Stimulated activated CD4-positive, alpha-beta T cell treated with anti-CD3 and anti-CD28 coated beads, TNF-alpha, amount 100 ng/mL, for 4 hours (primary cell): ENCODE results near the gene COMT.

Experiments used
- DNase-seq, 3 experiments: peaks; one replicate each; pipeline ENCODE4 v3.0.0-alpha.2; 2020; ENCODE audit warnings: low read depth in 3 of 3

The COMT gene

DNA sequence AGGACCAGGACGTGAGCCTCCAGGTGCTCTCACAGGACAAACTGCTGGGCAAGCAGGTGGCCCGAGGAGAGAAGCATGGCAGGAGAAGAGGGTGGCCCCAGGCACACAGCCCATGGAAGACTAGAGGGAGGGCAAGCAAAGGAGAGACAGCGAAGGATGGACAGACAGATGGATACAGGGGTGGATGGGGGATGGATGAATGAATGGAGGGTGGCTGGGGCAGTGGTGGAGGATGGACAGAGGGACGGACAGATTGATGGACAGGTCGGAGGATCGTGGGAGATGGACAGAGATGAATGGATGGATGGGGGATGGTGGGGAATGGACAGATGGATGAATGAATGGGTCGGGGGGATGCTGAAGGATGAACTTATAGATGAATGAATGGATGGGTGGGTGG is 52.4 kb downstream of the COMT start:
- no peak for DNase-seq

DNA sequence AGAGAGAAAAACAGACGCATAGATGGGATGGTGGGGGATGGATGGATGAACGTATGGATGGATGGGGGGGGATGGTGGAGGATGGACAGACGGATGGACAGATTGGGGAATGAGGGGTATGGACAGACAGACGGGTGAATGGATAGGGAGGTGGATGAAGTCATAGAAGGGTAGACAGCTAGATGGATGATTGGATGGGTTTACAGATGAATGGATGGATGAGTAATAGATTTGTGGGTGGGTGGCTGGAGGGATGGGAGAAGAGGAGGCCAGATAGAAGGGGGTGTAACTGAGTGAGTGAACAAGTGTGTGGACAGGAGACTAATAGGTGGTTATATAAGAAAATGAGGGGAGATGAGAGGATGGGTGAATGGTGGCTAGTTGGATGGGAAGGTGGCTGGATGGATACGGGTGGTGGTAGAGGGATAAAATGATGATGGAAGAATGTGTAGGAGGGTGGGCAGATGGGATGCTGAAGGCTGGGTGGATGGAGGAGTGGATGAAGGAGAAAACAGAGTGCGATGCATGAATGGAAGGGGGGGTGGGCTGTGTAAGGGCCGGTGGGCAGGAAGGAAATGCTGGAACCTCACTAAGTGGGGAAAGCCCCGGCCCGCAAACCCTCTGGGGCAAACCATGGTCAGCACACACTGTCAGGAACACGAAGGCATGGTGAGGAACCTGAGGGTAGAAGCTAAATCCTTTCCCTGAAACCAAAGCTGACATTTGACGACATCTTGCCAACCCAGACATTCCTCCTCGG is 53.5 kb downstream of the COMT start:
- no peak for DNase-seq

DNA sequence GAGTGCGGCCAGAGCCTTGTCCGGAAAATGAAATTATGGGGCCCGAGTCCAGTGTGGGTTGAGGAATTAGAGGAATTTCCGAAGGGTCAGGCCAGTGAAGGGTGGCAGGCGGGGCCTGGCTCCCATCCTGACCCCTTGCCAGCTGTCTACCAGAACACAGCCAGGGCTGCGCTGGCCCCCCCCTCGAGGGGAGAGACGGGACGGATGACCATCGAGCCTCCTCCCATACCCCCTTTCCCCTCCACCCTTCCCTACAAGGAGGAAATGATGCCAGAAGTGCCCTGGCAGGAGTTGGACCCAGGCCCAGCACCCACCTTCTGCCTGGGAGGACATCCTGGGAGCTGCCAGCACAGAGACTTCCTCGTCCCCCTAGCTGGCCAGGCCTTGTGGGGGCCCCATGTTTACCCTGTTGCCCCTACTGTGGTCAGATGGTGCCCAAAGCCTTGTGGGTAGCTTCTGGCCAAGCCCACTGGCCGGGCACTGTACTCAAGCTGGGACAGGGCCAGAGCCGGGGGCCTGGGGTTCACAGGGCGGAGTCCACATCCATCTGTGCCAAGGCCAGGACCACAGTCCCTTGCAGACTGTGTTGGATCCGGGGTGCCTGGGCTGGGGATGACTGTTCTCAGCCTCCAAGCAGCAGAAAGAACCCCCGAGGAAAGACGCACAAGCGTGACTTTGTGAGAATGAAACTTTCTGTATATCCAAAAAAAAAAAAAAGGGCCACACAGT is 54.2 kb downstream of the COMT start:
- no peak for DNase-seq

DNA sequence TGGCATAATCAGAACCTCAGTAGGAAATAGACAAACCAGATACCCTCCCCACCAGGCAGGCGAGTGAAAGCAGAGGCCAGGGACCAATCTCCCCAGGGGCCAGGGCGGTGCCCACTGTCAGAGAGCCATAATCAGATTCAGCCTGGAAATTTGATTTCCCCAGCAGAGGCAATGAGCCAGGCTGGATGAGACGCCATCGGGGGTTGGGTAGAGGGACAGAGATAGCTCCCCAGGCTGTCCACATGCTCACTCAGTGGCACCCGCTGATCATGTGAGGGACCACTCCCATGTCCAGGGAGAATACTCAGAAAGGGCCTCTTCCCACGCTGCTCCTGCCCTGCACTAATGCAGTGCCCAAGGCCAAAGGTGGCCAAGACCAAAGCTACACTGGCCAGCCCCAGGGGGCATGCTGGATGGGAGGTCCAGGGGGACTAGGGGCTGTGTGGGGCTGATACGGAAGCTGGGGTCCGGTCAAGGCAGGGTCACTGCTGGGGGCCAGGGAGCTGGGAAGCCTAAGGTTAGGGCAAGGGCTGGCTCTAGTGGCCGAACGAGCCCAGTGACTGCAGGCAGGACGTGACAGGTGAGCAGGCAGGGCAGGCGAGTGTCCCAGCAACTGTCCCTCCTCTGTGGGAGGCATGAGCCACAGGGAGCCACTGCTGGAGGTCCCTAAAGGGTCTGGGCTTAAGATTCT is 55.3 kb downstream of the COMT start:
- DNase-seq, result no peak

DNA sequence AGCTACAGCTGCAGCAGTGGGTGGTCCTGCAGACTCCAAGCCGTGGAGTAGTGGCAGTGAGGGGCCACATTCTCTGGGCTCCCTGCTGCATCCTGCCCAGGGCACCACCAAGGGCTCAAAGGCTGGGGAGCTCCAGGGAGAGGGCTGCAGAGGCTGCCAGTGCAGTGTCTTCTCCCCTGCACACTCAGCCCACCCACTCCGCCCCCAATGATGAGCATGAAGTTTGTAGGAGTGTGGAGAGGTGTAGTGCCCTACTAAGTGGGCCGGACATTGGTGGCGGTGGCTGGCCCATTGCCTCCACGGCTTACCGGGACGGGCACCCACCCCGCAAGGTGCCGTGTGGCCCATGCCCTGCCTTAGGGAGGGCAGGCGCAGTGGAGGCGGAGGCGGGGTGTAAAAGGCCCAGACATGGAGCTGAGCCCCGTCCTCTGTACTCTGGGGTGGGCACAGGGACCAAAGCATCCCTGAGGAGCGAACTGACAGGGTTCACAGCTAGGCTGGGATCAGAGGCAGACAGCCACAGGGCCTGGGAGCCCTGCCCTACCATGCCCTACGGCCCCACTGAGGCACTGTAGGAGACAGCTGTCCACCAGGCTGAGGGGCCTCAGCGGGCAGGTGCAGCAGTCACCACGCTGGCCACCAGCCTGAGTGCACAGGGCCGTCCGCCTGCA is 56.1 kb downstream of the COMT start:
- DNase-seq, result no peak

DNA sequence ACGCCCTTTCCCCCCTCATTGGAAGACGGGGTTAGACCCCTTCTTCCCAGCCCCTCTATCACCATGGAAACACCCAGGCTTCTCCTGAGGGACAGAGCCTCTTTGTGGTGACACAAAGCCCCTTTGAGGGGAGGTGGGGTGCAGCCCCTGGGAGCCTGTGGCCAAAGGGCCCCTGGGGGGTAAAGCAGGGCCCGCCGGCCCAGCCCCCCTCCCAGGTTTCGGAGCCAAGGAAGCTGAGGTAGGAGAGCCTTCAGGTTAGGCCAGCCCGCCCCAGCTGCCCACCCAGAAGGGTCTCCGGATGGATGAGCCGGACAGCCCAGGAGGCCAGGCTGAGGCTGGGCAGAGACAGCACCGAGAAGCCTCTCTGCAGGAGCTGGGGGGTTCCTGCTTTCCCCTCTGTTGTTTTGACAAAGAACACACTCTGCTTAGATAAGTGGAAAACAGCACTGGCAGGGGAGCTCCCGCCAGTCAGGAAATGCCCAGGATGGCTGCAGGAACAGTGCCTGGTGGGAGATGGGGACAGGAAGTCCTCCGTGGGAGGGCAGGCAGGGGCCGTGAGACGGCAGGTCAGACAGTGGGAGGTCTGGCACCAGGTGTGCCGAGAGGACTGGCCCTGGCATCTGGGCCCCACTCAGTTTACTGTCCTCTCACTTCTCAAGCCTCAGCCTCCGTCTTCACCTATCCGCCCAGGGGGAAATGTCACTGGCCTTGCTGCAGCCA is 56.8 kb downstream of the COMT start:
- no peak for DNase-seq

DNA sequence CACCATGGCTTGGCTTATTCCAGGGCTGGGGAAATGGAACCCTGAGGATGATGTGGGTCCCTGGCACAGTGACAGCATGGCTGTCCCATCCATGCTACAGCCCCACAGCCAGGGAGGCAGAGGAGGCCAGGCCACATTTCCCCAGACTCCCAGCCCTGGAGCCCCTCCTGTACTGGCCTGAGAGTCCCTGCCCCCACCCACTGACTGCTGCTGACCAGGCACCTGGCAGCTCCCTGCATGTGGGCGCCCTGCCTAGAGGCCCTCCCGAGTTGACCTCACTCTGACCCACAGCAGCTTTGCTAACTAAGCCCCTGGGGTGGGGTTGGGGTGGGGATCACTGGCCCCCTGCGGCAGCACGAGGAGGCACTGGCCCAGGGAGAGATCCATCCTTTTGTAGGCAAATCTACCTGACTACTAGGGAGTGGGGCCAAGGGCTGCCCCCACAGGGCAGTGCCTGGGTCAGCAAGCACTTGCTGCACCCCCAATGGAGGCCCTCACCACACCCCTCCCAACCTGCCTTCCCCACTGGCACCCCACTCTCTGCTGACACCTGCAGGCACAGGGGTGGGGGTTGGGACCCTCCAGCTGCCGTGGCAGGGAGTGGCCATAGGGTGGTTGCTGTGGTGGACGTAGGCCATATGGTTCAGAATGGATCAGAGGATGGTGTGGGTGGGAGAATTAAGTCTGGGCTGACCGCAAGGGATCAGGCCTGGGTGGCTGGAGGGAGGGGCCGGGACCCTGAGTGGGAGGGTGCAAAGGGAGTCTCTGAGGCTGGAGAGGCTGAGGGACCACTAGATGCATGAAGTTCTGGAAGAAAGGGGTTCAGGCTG is 57.6 kb downstream of the COMT start:
- DNase-seq, result no peak

DNA sequence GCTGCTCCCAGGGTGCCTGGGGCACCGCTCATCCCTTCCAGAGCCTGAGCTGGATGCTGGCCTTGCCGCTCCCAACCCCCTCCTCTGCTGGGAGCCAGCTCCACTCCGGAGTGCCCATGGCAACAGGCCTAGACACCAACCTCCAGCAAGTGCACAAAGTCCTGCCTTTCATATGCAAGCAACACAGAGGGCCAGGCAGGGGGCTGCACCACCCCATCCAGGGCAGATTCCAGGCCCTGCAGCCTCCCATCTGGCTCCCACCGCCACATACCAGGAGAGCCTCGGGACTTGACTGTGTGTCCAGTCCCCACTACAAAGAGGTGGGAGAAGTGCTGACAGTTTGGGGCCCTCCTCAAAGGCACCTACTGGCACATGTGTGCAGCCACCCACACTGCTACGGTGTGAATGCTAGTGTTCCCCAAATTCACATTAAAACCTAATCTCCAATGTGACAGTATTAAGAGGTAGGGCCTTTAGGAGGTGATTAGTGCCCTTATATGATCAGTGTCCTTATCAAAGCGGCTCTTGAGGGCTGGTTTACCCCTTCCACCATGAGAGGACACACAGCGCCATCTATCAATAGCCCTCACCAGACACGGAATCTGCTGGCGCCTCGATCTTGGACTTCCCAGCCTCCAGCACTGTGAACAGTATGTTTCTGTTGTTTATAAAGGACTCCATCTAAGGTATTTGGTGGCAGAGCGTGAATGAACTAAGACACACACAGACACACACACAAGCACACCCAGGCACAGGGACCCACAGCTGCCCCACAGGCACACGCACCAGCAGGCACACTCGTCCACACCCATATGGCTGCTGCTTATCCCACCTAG is 58.9 kb downstream of the COMT start:
- no peak for DNase-seq

DNA sequence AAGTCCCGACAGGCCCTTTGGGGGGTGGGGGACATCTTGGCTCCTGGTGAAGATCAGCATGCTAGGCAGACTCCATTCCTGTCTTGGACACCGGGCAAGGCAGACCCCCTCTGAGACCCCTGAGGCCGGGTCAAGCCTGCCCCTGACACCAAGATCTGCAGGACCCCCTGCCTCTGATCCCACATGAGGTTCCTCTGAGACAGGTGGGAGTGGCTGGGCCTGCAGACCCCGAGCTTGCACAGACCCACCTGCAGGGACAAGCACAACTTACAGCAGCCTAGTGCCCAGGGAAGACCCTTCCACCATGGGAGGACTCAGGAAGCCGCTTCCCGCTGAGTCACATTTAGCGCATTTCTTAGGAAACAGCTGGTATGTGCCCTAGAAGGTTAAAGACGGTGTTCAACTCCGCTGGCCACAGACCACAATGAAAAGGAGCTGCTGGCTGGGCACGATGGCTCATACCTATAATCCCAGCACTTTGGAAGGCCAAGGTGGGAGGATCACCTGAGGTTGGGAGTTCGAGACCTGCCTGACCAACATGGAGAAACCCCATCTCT is 59.6 kb downstream of the COMT start:
- no peak for DNase-seq

DNA sequence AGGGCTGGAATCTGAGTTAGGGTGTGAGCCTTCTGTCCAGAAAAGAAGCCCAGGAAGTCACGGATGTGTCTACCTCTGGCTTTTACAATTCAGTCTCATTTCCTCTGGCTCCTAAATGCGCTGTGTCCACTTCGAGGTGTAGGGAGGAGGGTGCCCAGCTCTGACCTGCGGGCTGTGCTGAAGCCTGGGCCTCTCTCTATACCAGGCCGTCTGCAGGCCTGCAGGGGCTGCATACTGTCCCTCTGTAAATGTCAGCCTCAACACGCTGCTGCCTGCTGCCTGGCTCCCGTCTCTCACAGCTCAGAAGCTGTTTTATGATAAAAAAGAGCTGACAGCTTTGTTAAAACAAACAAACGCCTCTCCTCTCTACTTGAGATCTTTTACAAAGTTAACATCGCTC is 60.6 kb downstream of the COMT start:
- DNase-seq, result no peak

DNA sequence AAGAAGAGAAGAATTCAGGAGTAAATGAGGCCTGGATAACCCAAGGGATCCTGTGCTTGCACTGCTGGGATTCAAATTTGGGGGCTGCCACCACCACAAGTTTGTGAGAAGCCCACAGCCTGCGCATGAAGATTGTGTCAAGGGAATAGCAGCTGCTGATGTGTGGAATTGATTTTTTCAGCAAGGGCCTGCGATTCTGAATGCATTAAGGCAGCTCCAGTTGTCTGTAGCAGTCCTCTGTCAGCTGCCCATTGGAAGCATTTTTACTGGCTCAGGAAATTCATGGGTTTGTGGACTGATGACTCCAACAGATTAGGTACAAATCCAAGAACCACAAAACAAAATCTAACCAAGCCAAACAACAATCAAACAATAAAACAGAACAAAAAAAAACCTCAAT is 61.1 kb downstream of the COMT start:
- no peak for DNase-seq

DNA sequence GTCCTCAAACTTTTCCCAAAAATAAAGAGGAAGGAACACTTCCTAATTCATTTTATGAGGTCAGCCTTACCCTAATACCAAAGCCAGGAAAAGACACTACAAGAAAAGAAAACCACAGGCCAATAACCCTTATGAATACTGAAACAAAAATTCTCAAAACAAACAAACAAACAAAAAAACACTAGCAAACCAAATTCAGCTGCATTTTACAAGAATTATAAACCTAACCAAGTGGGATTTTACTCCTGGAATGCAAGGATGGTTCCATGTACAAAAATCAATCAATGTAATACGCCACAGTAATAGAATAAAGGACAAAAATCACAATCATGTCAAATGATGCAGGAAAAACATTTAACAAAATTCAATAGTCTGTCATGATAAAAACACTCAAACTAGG is 61.7 kb downstream of the COMT start:
- DNase-seq, result no peak

DNA sequence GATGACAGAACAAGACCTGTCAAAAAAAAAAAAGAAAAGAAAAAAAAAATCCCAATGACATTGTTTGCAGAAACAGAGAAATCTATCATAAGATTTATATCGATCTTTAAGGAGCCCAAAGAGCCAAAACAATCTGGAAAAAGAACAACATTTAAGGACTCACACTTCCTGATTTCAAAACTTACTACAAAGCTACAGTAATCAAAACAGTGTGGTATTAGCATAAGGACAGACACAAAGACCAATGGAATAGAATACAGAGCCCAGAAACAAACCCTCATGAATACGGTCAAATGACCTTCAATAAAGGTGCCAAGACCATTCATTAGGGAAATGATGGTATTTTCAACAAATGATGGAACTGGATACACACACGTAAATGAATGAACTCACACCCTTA is 62.9 kb downstream of the COMT start:
- DNase-seq, result no peak

DNA sequence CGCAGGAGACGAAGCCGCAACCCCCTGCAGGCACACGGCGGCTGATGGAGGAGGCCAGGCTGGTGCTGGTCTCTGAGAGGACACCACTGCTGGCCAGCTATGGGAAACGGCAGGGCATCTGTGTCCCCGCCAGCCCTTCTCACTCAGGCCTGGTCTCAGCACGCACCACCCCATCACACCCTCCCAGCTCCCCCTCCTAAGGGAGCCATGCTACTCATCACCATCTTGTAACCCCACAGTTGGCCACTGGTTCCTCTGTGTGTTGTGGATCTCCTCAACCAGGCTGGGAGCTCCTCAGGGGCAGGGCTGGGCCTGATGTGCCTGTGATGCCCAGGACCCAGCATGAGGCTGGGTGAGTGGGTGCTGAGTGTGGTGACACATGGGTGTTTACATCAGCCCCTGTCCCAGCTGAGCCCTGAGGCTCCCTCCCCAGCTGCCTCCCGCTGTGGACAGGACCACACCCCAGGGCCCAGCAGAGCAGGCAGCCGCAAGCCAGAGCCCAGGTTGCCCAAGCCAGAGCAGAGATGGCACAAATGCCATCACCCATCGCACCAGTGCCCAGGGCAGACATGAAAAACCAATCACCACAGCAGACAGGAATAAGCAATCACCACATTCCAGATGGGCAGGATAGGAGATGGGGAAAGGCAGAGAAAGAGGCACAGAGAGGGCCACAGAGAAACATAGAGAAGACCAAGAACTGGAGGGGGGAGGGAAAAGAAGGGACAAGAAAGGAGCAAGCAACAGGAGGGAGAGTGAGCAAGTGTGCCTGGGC is 66.8 kb downstream of the COMT start:
- no peak for DNase-seq

DNA sequence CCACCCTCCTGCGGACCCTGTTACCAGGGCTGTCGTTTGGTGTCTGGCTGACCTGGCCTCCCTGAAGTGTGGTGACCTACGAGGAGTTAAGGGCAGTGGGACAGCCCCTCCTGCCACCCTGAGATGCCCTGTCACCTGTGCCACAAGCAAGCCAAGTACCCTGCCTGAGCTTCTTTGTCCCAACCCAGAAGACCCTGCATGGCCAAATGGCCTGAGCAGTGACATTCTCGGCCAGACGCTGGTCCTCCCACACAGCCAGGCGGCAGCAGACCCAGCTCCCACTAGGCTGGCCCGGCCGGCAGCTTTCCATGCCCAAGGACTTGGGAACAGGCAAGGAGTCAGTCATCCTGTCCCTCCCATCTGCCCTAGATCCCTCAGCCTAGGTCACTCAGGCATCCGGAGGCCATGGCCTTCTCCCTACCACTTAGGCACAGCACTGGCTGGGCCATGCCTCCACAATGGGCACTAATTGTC is 67.5 kb downstream of the COMT start:
- no peak for DNase-seq

DNA sequence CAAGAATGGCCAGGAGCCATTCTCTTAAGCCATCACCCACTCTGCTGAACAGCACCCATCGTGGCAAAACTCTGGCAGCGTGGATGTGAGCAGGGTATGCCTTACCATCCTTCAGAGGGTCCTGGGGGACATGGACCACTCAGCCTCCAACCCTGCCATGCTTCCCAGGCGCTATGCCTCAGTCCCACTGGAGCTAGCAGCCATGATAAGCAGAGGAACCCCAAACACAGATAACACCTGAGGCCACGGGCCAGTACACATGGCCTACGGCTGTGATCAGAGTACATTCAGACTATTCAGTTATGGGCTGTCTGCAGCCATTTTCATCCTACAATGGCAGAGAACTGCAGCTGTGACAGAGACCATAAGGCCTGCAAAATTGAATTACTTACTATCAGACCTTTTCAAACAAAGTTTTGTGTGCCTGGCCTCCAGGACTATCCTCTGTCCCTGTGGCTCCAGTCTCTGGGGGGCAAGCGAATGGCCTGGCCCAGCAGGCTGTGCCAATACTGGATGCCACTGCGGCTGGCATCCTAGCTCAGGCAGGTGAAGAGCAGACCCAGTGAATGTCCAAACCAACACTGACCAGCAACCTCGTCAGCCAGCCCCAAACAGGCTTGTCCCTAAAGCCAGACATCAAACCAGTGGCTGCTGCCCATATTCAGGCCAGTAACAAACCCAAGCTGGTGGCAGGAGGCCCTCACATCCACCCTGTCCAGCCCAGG is 68.2 kb downstream of the COMT start:
- no peak for DNase-seq

DNA sequence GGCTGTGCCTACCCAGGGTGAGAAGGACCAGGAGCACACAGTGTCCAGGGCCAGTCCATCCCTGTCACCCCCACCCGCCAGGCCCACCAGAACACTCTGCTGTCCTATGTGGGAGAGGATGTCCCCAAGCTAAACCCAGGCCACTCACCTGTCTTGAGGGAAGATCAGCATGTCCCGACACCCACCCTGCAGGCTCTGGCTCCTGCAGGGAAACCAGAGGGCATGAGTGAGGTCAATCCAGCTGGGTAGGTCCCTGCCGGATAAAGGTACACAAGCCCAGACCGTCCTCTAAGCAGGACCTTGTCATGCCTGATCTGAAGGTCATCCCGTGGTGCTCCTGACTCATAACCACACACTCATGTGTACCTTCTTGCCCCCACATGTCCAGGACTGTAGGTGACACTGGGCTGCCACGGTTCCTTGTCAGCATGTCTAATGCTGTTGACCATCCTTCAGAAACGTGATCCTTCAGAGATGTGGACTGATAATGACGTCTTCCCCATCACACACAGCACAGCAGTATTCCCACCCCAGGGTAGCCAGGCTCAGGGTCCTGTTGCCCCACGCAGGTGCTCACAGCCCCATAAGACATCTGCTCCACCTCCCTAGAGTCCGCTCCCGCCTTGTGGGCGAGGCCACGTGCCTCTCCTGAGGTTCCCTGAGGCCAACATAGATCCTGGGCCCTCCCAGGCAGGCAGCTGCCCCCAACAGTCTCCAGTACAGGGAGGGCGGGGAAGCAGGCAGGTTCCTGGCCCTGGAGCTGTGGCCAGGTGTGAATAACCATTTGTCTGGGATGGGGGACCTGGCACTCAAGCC is 68.9 kb downstream of the COMT start:
- DNase-seq, result no peak
